AG09309 (cell line): ENCODE results near the gene RBM15.

ENCODE experiments used
- DNase-seq: peaks from one replicate; pipeline ENCODE4 v3.0.0-alpha.2; 2010; ENCODE audit warnings: low read depth
- H3K4me3 ChIP-seq: 2 replicates; pipeline ENCODE4 v1.5.1; 2011; ENCODE audit warnings: mild to moderate bottlenecking, low read depth, low read length, moderate library complexity; ENCODE audit not compliant: control insufficient read depth
- CTCF ChIP-seq: IDR thresholded peaks from 2 replicates; pipeline ENCODE4 v1.5.1; 2011; ENCODE audit warnings: mild to moderate bottlenecking, low read depth, low read length, inconsistent platforms; ENCODE audit not compliant: insufficient read depth, control insufficient read depth; ENCODE audit errors: missing control alignments

RBM15 gene

GRCh38 chr1:110328274-110328673 lies 10.9 kb upstream of the RBM15 start:
- no peak for DNase-seq
- TF ChIP-seq CTCF = no peak
- H3K4me3 ChIP-seq = no peak overlapping the region

GRCh38 chr1:110328700-110329099 lies 10.5 kb upstream of the RBM15 start:
- TF ChIP-seq CTCF = no peak
- DNase-seq = no peak
- no peak overlapping the region for H3K4me3 ChIP-seq

GRCh38 chr1:110335265-110335664 lies 3.9 kb upstream of the RBM15 start:
- no peak overlapping the region for H3K4me3 ChIP-seq
- no peak for TF ChIP-seq CTCF
- DNase-seq = no peak

- peak; percentile 29 for DNase-seq
- TF ChIP-seq CTCF = no peak
- no peak overlapping the region for H3K4me3 ChIP-seq
These were observed 2.7 kb upstream of the RBM15 start for GRCh38 chr1:110336300-110337039.

- no peak for TF ChIP-seq CTCF
- H3K4me3 ChIP-seq = peak overlapping the region; percentile 95
- DNase-seq = no peak
These were observed 1.4 kb upstream of the RBM15 start for GRCh38 chr1:110337704-110338308.

- TF ChIP-seq CTCF = peak; percentile 43
- H3K4me3 ChIP-seq = peak overlapping the region; percentile 95
- no peak for DNase-seq
These were observed 780 bp upstream of the RBM15 start for GRCh38 chr1:110338309-110338885.
